Calu3 (cell line): ENCODE data around the gene LRRFIP2. TPM values are rescaled to one million over a fixed set of nuclear protein-coding genes. Genes with fewer than 3 reads are reported as not detected.

ENCODE experiments used
- BruUV-seq: library from RNA; stranded (reverse); fragments of 400-500 nt; replicated peaks from 2 replicates; lab custom pipeline; 2021; lab: Mats Ljungman, UMichigan
- CTCF ChIA-PET: fragments of 300-600 bp; sonication (Branson Sonifier 250); formaldehyde crosslinking; loops from one replicate; lab custom pipeline; 2022; ENCODE audit warnings: antibody characterized with exemption; lab: Charles Lee
- DNase-seq: peaks from one replicate; pipeline ENCODE4 v3.0.0; 2022
- H3K27ac Mint-ChIP-seq: one replicate; pipeline ENCODE4 v1.8.0; 2022; ENCODE audit warnings: mixed read lengths; ENCODE audit not compliant: unreplicated experiment
- H3K27me3 Mint-ChIP-seq: one replicate; pipeline ENCODE4 v1.8.0; 2022; ENCODE audit warnings: mixed read lengths; ENCODE audit not compliant: unreplicated experiment
- H3K36me3 Mint-ChIP-seq: one replicate; pipeline ENCODE4 v1.8.0; 2022; ENCODE audit warnings: mild to moderate bottlenecking, moderate library complexity, mixed read lengths; ENCODE audit not compliant: insufficient read depth, unreplicated experiment
- H3K4me1 Mint-ChIP-seq: one replicate; pipeline ENCODE4 v1.8.0; 2022; ENCODE audit warnings: mild to moderate bottlenecking, low read depth, mixed read lengths; ENCODE audit not compliant: unreplicated experiment
- H3K4me3 Mint-ChIP-seq: one replicate; pipeline ENCODE4 v1.8.0; 2022; ENCODE audit warnings: mild to moderate bottlenecking, low read depth, moderate library complexity, mixed read lengths; ENCODE audit not compliant: unreplicated experiment
- H3K9me3 Mint-ChIP-seq: one replicate; pipeline ENCODE4 v1.8.0; 2022; ENCODE audit warnings: low read depth, mixed read lengths; ENCODE audit not compliant: unreplicated experiment
- intact Hi-C: fragments of 100-400 bp; cut with micrococcal nuclease; formaldehyde crosslinking; loops from one replicate; pipeline ENCODE4 v1.10.0; 2022; ENCODE audit not compliant: unreplicated experiment
- total RNA-seq: library from RNA; stranded (reverse); gene quantifications from 2 replicates; pipeline ENCODE4 v1.2.3, GENCODE V29; 2022
- TF ChIP-seq, protein P1 (sequence below): fragments of 200-600 bp; IDR thresholded peaks from one replicate; pipeline ENCODE4 v1.8.0; 2022; ENCODE audit warnings: antibody characterized with exemption; ENCODE audit not compliant: unreplicated experiment

LRRFIP2 gene
- total RNA-seq, 1 experiment from 2014 or later = 38.8 TPM

DNA sequence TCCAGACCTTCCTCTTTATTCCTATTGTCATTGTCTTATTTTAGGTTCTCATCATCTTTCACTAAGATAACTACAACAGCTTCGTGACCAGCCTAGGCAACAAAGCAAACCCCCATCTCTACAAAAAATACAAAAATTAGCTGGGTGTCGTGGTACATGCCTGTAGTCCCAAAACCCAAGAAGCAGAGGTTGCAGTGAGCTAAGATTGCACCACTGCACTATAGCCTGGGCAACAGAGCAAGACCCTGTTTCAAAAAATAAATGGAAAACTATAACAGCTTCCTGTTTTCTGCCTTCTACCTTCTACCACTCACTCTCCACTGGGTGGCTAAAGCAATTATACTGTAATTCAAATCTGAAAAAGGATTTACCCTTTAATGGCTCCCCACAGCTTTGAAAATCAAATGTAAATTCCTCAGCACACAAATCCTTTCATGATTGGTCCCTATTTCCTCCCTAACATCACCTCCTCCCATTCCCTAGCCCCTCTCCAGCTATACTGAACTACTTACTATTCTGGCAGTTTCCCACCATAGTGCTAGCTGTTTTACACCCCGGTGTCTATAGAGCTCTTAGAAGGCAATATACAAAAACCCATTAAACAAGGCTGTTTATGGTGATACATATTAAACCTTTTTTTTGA lies 33.4 kb downstream of the LRRFIP2 start:
- CTCF ChIA-PET = interaction anchor here (0.6 kb wide), 1 partner anchor 955 kb away, joined by 3 read pairs; no protein-coding TSS in a partner anchor
- no peak for DNase-seq
- intact Hi-C loops = no loop called here
- peaks cover 4% of the 10 kb centered on the region for H3K36me3 Mint-ChIP-seq
- BruUV-seq = no TSS peak
- no peaks in the 10 kb centered on the region for H3K27me3 Mint-ChIP-seq
- no peak overlapping the region for H3K4me3 Mint-ChIP-seq
- no peak overlapping the region for H3K27ac Mint-ChIP-seq
- TF ChIP-seq, protein P1, sequence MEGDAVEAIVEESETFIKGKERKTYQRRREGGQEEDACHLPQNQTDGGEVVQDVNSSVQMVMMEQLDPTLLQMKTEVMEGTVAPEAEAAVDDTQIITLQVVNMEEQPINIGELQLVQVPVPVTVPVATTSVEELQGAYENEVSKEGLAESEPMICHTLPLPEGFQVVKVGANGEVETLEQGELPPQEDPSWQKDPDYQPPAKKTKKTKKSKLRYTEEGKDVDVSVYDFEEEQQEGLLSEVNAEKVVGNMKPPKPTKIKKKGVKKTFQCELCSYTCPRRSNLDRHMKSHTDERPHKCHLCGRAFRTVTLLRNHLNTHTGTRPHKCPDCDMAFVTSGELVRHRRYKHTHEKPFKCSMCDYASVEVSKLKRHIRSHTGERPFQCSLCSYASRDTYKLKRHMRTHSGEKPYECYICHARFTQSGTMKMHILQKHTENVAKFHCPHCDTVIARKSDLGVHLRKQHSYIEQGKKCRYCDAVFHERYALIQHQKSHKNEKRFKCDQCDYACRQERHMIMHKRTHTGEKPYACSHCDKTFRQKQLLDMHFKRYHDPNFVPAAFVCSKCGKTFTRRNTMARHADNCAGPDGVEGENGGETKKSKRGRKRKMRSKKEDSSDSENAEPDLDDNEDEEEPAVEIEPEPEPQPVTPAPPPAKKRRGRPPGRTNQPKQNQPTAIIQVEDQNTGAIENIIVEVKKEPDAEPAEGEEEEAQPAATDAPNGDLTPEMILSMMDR = no peak
- no peaks in the 10 kb centered on the region for H3K4me1 Mint-ChIP-seq
- H3K9me3 Mint-ChIP-seq = no peaks in the 10 kb centered on the region

DNA sequence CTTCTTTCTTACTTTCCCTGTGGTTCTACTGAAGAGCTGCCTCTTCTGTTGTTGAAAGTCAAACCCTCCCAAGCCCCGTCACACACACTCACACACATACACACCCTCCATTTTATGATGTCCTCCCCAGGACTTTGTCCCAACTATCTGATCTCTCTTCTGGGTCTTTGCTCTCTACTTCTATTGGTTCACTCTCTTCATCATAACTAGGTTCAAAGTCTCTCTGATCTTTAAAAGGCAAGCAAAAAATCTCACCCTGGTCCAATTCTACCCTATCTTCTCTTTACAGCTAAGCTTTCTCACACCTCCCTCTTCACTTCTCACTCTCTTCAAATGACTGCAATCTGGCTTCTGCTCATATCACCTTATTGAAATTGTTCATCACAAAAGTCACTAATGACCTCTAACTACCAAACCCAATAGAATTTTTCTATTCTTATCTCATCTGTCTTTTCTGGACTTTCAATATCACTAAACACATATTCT lies 34.8 kb downstream of the LRRFIP2 start:
- intact Hi-C loops = no loop called here
- H3K27me3 Mint-ChIP-seq = no peaks in the 10 kb centered on the region
- H3K27ac Mint-ChIP-seq = no peak overlapping the region
- TF ChIP-seq, protein P1 = no peak
- BruUV-seq = no TSS peak
- peaks cover 4% of the 10 kb centered on the region for H3K36me3 Mint-ChIP-seq
- DNase-seq = no peak
- CTCF ChIA-PET = no interaction called here
- H3K9me3 Mint-ChIP-seq = no peaks in the 10 kb centered on the region
- H3K4me3 Mint-ChIP-seq = no peak overlapping the region
- H3K4me1 Mint-ChIP-seq = no peaks in the 10 kb centered on the region

DNA sequence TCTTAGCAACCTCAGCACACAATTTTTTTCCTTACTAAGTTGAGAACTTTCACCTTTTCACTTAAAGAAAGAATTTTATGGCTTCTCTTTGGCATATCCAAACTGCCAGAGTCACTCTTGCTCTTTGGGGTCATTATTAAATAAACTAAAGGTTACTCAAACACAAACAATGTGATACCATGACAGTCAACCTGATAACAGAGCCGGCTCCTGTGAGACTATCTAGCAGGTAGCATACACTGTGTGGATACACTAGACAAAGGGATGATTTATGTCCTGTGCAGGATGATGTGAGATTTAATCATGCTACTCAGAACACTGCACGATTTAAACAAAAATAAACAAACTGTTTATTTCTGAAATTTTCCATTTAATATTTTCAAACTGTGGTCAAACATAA lies 35.6 kb downstream of the LRRFIP2 start:
- no peaks in the 10 kb centered on the region for H3K9me3 Mint-ChIP-seq
- CTCF ChIA-PET = no interaction called here
- H3K4me3 Mint-ChIP-seq = no peak overlapping the region
- DNase-seq = no peak
- TF ChIP-seq, protein P1 = no peak
- H3K4me1 Mint-ChIP-seq = no peaks in the 10 kb centered on the region
- no peaks in the 10 kb centered on the region for H3K27me3 Mint-ChIP-seq
- peaks cover 4% of the 10 kb centered on the region for H3K36me3 Mint-ChIP-seq
- BruUV-seq = no TSS peak
- intact Hi-C loops = no loop called here
- H3K27ac Mint-ChIP-seq = no peak overlapping the region

DNA sequence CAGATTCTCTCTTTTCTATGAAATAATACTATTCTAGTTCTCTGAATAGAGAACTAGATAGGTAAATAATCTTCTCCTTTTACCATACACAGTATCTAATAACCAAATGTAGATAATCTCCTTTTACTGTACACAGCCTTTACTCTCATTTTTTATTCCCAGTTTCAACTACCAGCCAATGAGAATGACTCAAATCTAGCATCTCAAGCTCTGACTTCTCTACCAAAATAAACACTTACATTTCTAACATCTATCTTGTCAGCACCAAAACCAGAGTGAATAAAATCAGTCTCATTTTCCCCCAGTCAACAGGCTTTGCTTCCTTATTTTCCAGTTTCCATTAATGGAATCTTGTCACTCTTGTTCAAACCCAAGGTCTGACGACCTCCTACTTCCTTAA lies 36.9 kb downstream of the LRRFIP2 start:
- no peaks in the 10 kb centered on the region for H3K4me1 Mint-ChIP-seq
- DNase-seq = no peak
- H3K36me3 Mint-ChIP-seq = no peaks in the 10 kb centered on the region
- H3K4me3 Mint-ChIP-seq = no peak overlapping the region
- H3K27ac Mint-ChIP-seq = no peak overlapping the region
- H3K27me3 Mint-ChIP-seq = no peaks in the 10 kb centered on the region
- H3K9me3 Mint-ChIP-seq = no peaks in the 10 kb centered on the region
- intact Hi-C loops = no loop called here
- no TSS peak for BruUV-seq
- CTCF ChIA-PET = no interaction called here
- TF ChIP-seq, protein P1 = no peak
